ENCODE measurements around the gene POLR2A.
"Not testable (repeated sequence)": the region's sequence is repeated elsewhere in the genome, so short reads cannot be mapped to it uniquely, and the experiment has no call there.

The POLR2A gene

GRCh38 chr17:7460850-7461660 is 23.1 kb upstream of the POLR2A start:
- DNase-seq = no peak

- DNase-seq = no peak
Observed at GRCh38 chr17:7462474-7463371, 21.4 kb upstream of the POLR2A start.

- no peak for DNase-seq
Observed at GRCh38 chr17:7463372-7463846, 20.8 kb upstream of the POLR2A start.

- no peak for DNase-seq
Observed at GRCh38 chr17:7464081-7464480, 20.1 kb upstream of the POLR2A start.

- DNase-seq = no peak
Observed at GRCh38 chr17:7465597-7466275, 18.4 kb upstream of the POLR2A start.

GRCh38 chr17:7466318-7466638 is 17.9 kb upstream of the POLR2A start:
- no peak for DNase-seq

- DNase-seq = no peak
Observed at GRCh38 chr17:7466639-7467341, 17.4 kb upstream of the POLR2A start.

GRCh38 chr17:7467498-7467897 is 16.7 kb upstream of the POLR2A start:
- no peak for DNase-seq

- no peak for DNase-seq
Observed at GRCh38 chr17:7468290-7468689, 15.9 kb upstream of the POLR2A start.

- DNase-seq = no peak
Observed at GRCh38 chr17:7468804-7469389, 15.3 kb upstream of the POLR2A start.

GRCh38 chr17:7469843-7470242 is 14.3 kb upstream of the POLR2A start:
- not testable (repeated sequence) for DNase-seq

GRCh38 chr17:7470457-7470973 is 13.7 kb upstream of the POLR2A start:
- not testable (repeated sequence) for DNase-seq

GRCh38 chr17:7471729-7472128 is 12.4 kb upstream of the POLR2A start:
- DNase-seq = no peak

- not testable (repeated sequence) for DNase-seq
Observed at GRCh38 chr17:7474767-7475166, 9.4 kb upstream of the POLR2A start.

- DNase-seq = no peak
Observed at GRCh38 chr17:7475764-7476422, 8.3 kb upstream of the POLR2A start.

GRCh38 chr17:7476494-7476893 is 7.7 kb upstream of the POLR2A start:
- no peak for DNase-seq

- DNase-seq = no peak
Observed at GRCh38 chr17:7476951-7477350, 7.2 kb upstream of the POLR2A start.

GRCh38 chr17:7477392-7478275 is 6.5 kb upstream of the POLR2A start:
- DNase-seq = no peak

GRCh38 chr17:7478276-7479212 is 5.6 kb upstream of the POLR2A start:
- DNase-seq = peak; percentile 26

Data from NCI-H2171 treated with DMSO at 0.1 percent for 48 hours (cell line).